Activated B cell treated with CpG ODN at 0.5 μM for 24 hours (primary cell): ENCODE results near the gene MT1G. TPM values are rescaled to one million over a fixed set of nuclear protein-coding genes. Genes with fewer than 3 reads are reported as not detected.

Experiments
- ATAC-seq: fragments of 200-7000 bp; cut with Tn5 transposase; one replicate; pipeline ENCODE4 v1.10.0; 2021; ENCODE audit warnings: low read depth, mild to moderate bottlenecking, moderate library complexity
- CTCF ChIA-PET: fragments of 350-600 bp; sonication (Branson Sonifier 250); formaldehyde crosslinking; loops from one replicate; lab custom pipeline; 2021; ENCODE audit warnings: antibody characterized with exemption; lab: Charles Lee
- POLR2A ChIA-PET: fragments of 350-600 bp; sonication (Branson Sonifier 250); formaldehyde crosslinking; loops from one replicate; lab custom pipeline; 2021; ENCODE audit warnings: antibody characterized with exemption; lab: Charles Lee
- DNase-seq: peaks from one replicate; pipeline ENCODE4 v3.0.0; 2022
- H3K27ac Mint-ChIP-seq: one replicate; pipeline ENCODE4 v1.8.0; 2020; ENCODE audit warnings: mixed read lengths
- H3K27me3 Mint-ChIP-seq: one replicate; pipeline ENCODE4 v1.8.0; 2021; ENCODE audit warnings: mixed read lengths
- H3K36me3 Mint-ChIP-seq: one replicate; pipeline ENCODE4 v1.8.0; 2021; ENCODE audit warnings: low read depth, mixed read lengths
- H3K4me1 Mint-ChIP-seq: one replicate; pipeline ENCODE4 v1.8.0; 2021; ENCODE audit warnings: mixed read lengths
- H3K4me3 Mint-ChIP-seq: one replicate; pipeline ENCODE4 v1.8.0; 2020; ENCODE audit warnings: mild to moderate bottlenecking, mixed read lengths
- H3K9me3 Mint-ChIP-seq: one replicate; pipeline ENCODE4 v1.8.0; 2020; ENCODE audit warnings: mixed read lengths
- CTCF ChIP-seq: fragments of 200-600 bp; IDR thresholded peaks from one replicate; pipeline ENCODE4 v1.8.0; 2022; ENCODE audit warnings: antibody characterized with exemption, mild to moderate bottlenecking
- intact Hi-C: fragments of 100-400 bp; cut with micrococcal nuclease; formaldehyde crosslinking; loops from one replicate; pipeline ENCODE4 v1.15.1; 2024
- total RNA-seq: library from RNA; stranded (reverse); gene quantifications from 2 replicates; pipeline ENCODE4 v1.2.3, GENCODE V29; 2022

The MT1G gene
- total RNA-seq, 1 donor from 2014 or later = 0.69 TPM

DNA sequence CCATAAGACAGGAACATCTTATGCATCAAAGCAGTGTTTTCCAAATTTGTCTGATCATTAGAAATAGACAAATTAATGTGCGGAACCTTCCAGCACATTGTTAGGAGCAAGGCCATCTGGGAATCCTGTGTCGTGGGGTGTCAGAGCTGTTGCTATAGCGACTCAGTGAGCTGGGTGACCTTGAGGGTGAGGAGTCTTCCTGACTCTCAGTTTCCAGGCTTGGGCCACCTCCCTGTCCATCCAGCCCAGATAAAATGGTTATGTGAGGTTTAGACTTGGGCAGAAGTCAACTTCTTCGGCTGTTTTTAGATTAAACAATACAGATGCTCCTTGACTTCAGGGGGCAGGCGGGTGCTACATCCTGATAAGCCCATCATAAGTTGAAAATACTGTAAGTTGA lies 35.0 kb upstream of the MT1G start:
- H3K27ac Mint-ChIP-seq = no peak overlapping the region
- TF ChIP-seq CTCF = no peak
- H3K36me3 Mint-ChIP-seq = no peaks in the 10 kb centered on the region
- H3K9me3 Mint-ChIP-seq = no peaks in the 10 kb centered on the region
- intact Hi-C loops = loop anchor here (1.0 to 10.0 kb wide), 12 partner anchors 20 to 1238 kb away; partner anchors contain the start of genes MT1X, MT2A, NUDT21 and OGFOD1
- ATAC-seq = no peak
- ChIA-PET POLR2A (interaction anchor here (0.7 to 2.4 kb wide), 2 partner anchors 122 to 252 kb away, joined by 3 to 9 read pairs; partner anchors contain the start of genes NUDT21 and OGFOD1), CTCF (interaction anchor here (0.8 to 3.9 kb wide), 12 partner anchors 10 to 347 kb away, joined by 3 to 34 read pairs (median 8); partner anchors contain the start of genes MT1H and NUP93)
- no peaks in the 10 kb centered on the region for H3K27me3 Mint-ChIP-seq
- no peak for DNase-seq
- H3K4me3 Mint-ChIP-seq = no peak overlapping the region
- H3K4me1 Mint-ChIP-seq = peaks cover 8% of the 10 kb centered on the region

DNA sequence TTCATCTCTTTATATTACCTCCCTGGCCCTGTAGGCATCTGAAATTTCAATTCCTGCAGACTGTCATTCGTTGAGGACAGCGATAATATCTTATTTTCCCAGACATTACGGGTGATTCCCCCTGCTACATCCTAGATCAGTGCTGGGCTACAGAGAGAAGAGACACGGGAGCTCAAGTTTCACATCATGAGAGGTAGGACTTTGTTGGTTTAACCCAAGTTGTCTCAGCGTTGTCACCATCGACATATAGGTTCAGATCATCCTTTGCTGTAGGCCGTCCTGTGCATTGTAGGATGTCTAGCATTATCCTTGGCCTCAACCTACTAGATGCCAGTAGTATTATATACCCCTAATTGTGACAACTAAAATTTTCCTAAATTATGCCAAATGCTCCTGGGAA lies 33.7 kb upstream of the MT1G start:
- intact Hi-C loops = loop anchor here (5.0 to 10.0 kb wide), 3 partner anchors 347 to 859 kb away; no protein-coding TSS in a partner anchor

DNA sequence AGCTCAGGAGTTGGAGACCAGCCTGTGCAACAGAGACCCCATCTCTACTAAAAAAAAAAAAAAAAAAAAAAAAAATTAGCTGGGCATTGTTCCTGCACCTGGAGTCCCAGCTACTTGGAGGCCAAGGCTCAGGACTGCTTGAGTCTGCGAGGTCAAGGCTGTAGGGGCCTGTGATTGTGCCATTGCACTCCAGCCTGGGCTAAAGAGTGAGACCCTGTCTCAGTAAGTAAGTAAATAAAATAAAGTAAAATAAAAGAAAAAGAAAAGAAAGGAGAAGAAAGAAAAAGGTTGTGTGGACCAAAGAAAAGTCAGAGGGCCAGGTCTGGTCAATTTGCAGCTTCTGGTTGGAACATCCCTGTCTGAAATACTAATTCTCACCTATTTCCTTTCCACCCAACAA lies 32.8 kb upstream of the MT1G start:
- H3K27me3 Mint-ChIP-seq = no peaks in the 10 kb centered on the region

More for the DNA sequence above, 33.7 kb upstream of the MT1G start:
- ATAC-seq (no peak), DNase-seq (no peak)
- no peak overlapping the region for H3K4me3 Mint-ChIP-seq
- no peaks in the 10 kb centered on the region for H3K36me3 Mint-ChIP-seq
- no peak overlapping the region for H3K27ac Mint-ChIP-seq
- no peaks in the 10 kb centered on the region for H3K9me3 Mint-ChIP-seq
- CTCF ChIA-PET = interaction anchor here (0.6 to 3.9 kb wide), 28 partner anchors 8 to 346 kb away, joined by 3 to 34 read pairs (median 6); partner anchors contain the start of genes MT1G, MT1X, MT2A and NUDT21
- no peaks in the 10 kb centered on the region for H3K27me3 Mint-ChIP-seq
- POLR2A ChIA-PET = interaction anchor here (0.6 to 2.4 kb wide), 7 partner anchors 15 to 499 kb away, joined by 3 to 9 read pairs (median 5); partner anchors contain the start of genes NUDT21 and OGFOD1
- H3K4me1 Mint-ChIP-seq = peaks cover 8% of the 10 kb centered on the region
- no peak for TF ChIP-seq CTCF

DNA sequence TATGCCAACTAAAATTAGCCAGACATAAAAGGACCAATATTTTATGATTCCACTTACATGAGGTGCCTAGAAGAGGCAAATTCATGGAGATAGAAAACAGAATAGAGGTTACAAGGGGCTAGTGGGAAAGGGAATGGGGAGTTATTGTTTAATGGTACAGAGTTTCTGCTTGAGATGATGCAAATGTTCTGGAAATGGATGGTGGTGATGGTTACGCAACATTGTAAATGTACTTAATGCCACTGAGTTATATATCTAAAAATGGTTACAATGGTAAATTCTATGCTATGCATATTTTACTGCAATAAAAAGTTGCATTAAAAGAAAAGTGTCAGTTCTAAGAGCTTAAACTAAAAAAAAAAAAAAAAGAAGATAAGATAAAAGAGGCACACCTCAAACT lies 32.3 kb upstream of the MT1G start:
- no peak overlapping the region for H3K4me3 Mint-ChIP-seq
- ATAC-seq (no peak), DNase-seq (no peak)
- no peaks in the 10 kb centered on the region for H3K36me3 Mint-ChIP-seq
- no peak for TF ChIP-seq CTCF
- no peaks in the 10 kb centered on the region for H3K27me3 Mint-ChIP-seq
- intact Hi-C loops = loop anchor here (5.0 to 10.0 kb wide), 3 partner anchors 345 to 858 kb away; no protein-coding TSS in a partner anchor
- ChIA-PET CTCF (interaction anchor here (0.7 to 3.9 kb wide), 6 partner anchors 50 to 765 kb away, joined by 3 to 34 read pairs (median 3); no protein-coding TSS in a partner anchor), POLR2A (interaction anchor here (2.4 kb wide), 1 partner anchor 186 kb away, joined by 7 read pairs; no protein-coding TSS in a partner anchor)
- no peaks in the 10 kb centered on the region for H3K9me3 Mint-ChIP-seq
- no peak overlapping the region for H3K27ac Mint-ChIP-seq
- H3K4me1 Mint-ChIP-seq = peaks cover 8% of the 10 kb centered on the region

More for the DNA sequence above, 32.8 kb upstream of the MT1G start:
- H3K4me1 Mint-ChIP-seq = peaks cover 8% of the 10 kb centered on the region
- DNase-seq (no peak), ATAC-seq (no peak)
- H3K4me3 Mint-ChIP-seq = no peak overlapping the region
- CTCF ChIA-PET = interaction anchor here (0.7 to 3.9 kb wide), 9 partner anchors 27 to 764 kb away, joined by 3 to 34 read pairs (median 5); no protein-coding TSS in a partner anchor
- no peaks in the 10 kb centered on the region for H3K36me3 Mint-ChIP-seq
- no peak overlapping the region for H3K27ac Mint-ChIP-seq
- POLR2A ChIA-PET = interaction anchor here (2.4 kb wide), 1 partner anchor 187 kb away, joined by 7 read pairs; no protein-coding TSS in a partner anchor
- no peaks in the 10 kb centered on the region for H3K9me3 Mint-ChIP-seq
- no peak for TF ChIP-seq CTCF
- intact Hi-C loops = loop anchor here (5.0 to 10.0 kb wide), 3 partner anchors 346 to 858 kb away; no protein-coding TSS in a partner anchor
